Right ventricle myocardium inferior (tissue), 1 donor: ENCODE results near the gene ZIC4. TPM values are rescaled to one million over a fixed set of nuclear protein-coding genes. Genes with fewer than 3 reads are reported as not detected.

Experiments used
- ATAC-seq: fragments of 200-7000 bp; cut with Tn5 transposase; one replicate; pipeline ENCODE4 v1.9.1; 2020; ENCODE audit warnings: mild to moderate bottlenecking, moderate library complexity
- DNase-seq: peaks from one replicate; pipeline ENCODE4 v3.0.0; 2021; ENCODE audit errors: missing footprints
- intact Hi-C: fragments of 100-400 bp; cut with DNase I; formaldehyde crosslinking; loops from one replicate; pipeline ENCODE4 v1.11.0; 2022
- total RNA-seq: library from RNA; stranded (reverse); fragmentation: NEBNext Ultra II Directional; extraction: Animal tissue kit (Norgen Biotek cat#: 25700); gene quantifications from one replicate; pipeline ENCODE4 v1.2.1, GENCODE V29; 2021
- donor health status: DM: no; HTN: yes; CAD: no; lungs with severe emphysema.

The ZIC4 gene
- total RNA-seq, 1 donor from 2014 or later, result not detected

GRCh38 chr3:147394884-147395225 is 11.5 kb downstream of the ZIC4 start:
- ATAC-seq, result no peak
- intact Hi-C loops, result no loop called here
- no peak for DNase-seq

DNA sequence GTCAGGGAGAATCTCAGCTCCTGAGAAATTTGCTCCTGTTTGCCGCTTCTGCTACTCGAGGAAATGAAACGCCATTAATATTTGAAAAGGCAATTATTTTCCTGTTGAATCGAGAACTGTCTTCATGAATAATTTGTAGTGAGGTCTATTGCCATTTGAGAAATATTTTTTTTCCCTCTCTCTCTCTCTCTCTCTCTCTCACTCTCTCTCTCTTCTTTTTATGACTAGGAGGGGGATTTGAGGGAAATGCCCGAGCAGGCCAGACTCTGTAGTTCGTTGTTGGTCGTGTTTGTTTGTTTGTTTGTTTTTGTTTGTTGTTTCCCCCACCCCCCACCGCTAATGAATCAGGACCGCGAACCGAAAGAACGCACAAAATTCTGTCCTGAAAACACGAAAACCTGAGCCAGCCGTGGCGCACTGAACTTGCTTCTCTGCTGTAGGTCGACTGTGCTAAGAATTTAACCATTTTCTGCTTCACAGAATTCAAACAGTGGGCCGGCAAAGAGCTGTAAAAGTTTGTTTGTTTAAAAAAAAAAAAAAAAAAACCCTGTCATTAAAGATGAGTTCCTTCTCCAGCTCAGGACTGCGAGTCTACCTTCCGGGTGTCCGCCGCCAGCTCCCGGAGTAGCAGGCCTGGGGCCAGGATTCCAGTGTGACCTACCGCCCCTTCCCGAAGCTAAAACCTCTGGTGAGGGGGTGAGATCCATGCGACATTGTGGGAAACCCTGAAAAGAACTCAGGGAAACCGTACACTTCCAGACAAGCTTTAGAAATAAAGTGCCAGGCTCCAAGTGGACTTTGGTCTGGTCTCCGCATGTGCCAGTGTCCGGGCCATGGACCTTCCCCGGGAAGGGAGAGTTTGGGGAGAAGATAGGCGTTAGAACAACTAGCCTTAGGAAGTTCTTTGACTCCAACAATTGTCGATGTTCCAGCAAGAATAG is 12.1 kb downstream of the ZIC4 start:
- DNase-seq, result no peak
- no peak for ATAC-seq
- intact Hi-C loops, result no loop called here

DNA sequence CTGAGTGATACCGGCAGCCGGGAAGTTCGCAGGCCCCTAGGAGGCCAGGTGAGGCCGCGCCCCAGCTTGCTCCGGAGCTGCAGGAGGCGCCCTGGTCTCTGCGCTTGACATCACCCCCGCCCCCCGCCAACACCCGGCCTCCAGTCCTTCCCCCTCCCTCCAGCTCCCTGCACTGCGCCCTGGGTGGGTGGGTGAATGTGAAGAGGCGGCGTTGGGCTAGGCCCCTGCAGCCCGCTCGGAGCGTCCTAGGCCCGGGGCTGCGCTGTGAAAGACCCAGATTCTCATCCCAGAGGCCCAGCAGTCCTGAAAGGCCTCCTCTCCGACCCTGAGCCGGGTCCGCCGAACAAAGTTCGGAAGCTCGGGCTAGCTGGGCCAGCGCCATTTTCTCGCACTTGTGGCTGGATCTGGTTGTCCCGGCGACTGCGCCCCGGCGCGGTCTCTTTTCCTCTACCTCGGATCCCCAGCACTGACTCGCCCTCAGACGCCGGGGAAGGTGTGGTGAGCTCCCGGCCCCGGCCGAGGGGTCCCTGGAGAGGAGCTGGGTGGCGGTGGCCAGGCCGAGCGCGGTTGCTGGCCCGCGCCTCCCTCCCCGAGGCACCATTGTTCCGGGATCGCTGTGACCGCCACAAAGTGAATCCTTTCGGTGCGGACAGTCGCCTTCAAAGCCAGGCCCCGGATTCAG is 12.9 kb downstream of the ZIC4 start:
- DNase-seq (no peak), ATAC-seq (no peak)
- intact Hi-C loops, result no loop called here

DNA sequence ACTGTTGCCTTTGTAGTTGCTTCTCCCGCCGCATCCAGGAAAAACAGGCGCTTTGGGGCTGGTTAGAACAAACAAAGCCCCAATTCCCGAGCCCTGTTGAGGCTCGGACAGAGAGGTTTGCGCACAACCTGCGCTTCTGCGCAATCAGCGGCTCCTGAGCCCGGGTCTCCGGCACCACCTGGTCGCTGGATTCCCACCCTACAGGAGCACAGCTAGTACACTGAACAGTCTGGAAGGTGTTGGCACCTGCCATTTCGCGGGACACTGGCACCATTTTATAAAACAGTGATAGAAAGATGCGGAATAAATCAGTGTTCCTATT is 13.8 kb downstream of the ZIC4 start:
- intact Hi-C loops, result no loop called here
- DNase-seq (no peak), ATAC-seq (no peak)

GRCh38 chr3:147391781-147392624 is 14.3 kb downstream of the ZIC4 start:
- DNase-seq (no peak), ATAC-seq (peak; percentile 44)
- intact Hi-C loops, result no loop called here

GRCh38 chr3:147390589-147391569 is 15.5 kb downstream of the ZIC4 start:
- intact Hi-C loops, result no loop called here
- DNase-seq (no peak), ATAC-seq (no peak)

DNA sequence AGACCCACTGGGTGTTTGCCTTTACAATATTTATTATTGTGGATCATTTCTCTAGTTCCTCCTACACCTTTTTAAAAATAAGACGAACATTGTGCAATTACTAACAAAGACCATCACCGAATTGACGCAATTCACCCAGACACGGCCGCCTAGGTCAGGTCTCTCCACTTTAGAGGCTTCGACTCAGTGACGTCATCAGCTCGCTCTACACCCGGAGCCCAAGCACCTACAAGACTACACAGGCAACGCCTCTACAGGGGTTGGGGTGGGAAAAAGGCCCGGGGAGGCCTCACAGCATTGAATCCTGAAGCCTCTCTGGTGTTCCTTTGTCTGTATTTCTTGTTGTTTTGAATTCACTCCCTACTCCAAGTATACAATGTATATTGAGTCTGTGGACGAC is 16.6 kb downstream of the ZIC4 start:
- DNase-seq, result no peak
- no peak for ATAC-seq
- intact Hi-C loops, result no loop called here

GRCh38 chr3:147388700-147389580 is 17.4 kb downstream of the ZIC4 start:
- ATAC-seq, result no peak
- intact Hi-C loops, result no loop called here
- no peak for DNase-seq

- no peak for ATAC-seq
- no peak for DNase-seq
- intact Hi-C loops, result no loop called here
Observed at GRCh38 chr3:147387885-147388699, 18.3 kb downstream of the ZIC4 start.

- no peak for ATAC-seq
Observed at GRCh38 chr3:147387291-147387884, 19.0 kb downstream of the ZIC4 start.

DNA sequence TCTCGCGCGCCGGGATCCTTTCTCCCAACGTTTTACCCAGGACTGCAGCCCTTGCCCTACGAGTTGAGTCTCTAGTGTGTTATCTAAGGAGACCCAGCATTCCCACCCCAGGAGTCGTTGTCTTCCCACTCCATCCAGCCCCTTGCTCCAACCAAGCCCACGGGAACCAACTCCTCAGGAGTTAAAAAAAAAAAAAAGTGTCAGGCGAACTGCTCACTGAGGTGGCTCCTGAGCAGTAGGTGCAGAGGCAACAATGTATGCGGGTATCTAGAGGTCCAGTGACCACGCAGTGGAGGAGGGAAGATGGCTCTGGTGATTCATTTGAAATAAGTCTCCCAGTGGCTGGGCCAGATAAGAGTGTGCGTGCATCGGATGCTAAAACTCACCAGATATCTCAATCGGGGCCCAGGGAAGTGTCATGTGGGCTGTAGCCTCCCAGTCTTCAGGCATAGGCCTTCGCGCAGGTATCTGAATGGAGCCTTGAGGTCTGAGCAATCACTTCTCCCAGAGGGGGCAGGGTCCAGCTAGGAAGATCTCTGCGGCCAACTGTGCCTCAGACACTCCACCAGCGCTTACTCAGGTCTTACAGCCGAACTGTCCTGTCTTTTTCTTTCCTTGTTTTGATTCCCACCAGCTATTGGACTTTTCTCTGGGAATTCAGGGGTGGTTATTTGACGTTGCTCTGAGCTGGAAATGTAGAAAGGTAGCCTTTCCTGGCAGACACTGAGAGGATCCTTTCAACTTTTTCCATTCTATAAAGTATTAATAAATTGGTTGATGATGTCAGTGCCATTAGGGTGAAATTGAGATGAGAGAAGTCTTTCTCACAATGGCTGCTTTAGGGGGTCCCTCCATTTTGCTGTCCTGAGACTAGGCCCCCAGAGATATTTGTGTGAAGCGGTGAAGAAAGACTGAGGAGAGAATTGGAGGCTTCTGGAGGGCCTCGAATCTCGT is 21.0 kb downstream of the ZIC4 start:
- DNase-seq, result no peak
- no peak for ATAC-seq
- intact Hi-C loops, result no loop called here

More at GRCh38 chr3:147387291-147387884, 19.0 kb downstream of the ZIC4 start:
- DNase-seq, result no peak
- intact Hi-C loops, result no loop called here

DNA sequence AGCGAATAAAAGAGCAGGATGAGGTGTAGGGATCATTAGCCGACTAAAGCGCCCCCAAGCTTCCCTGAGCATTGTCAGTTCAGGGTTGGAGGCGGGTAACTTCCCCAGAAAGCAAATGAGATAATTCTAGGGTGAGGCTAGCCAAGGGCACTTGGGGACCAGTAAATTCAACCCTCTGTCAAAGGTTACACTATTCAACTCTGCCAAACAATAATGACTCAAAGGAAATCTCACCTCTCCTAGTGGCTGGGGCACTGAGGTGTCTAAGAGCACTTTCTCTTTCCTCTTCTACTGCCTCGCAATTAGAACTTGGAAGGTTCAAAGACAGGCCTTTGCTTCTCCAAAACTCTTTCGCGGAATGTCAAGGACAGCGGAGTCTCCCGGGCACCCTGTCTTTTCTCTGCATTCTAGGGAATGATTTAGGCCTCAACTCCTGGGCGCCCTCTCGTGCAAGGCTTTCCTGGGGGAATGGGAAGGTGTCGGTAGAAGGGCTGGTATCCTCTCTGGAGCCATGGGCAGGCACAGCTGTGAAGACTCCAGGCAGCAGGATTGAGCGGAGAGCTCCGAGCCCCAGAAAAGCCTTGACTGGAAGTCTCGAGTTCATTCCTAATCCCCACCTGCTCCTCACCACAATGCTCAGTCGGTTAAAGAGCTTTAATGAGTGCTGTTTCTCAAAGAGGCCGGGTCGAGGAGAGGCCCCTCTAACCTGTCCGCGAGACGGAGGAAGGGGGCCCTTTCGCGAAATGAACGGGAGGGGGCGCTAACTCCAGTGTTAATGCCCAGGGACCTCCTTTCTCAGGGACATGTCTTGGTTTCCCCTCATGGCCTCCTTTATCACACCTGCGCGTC is 21.9 kb downstream of the ZIC4 start:
- DNase-seq (no peak), ATAC-seq (no peak)
- intact Hi-C loops, result no loop called here

GRCh38 chr3:147383617-147384016 is 22.7 kb downstream of the ZIC4 start:
- ATAC-seq (no peak), DNase-seq (no peak)
- intact Hi-C loops, result no loop called here

DNA sequence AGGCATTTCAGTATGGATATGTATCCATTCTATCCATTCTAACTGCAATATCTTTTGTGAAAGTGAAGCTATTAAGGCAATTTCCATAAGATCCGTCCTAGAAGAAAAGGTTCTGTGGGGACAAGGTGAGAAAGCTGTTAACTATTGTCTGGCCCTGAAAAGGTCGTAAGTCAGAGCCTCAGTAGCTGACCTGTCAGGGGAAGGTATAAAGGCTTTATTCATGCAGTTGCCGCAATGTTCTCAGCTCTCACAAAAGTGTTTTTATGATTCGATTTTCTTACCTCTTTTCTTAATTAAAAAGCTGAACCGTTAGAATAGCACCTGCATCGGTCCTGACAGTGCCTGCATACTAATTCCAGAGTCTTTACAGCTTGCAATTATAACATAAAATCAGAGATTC is 24.7 kb downstream of the ZIC4 start:
- DNase-seq (no peak), ATAC-seq (no peak)
- intact Hi-C loops, result no loop called here
